Vagina (tissue), 2 donors: ENCODE results near the gene TUBGCP3. TPM values are rescaled to one million over a fixed set of nuclear protein-coding genes. Genes with fewer than 3 reads are reported as not detected.
A peak's percentile ranks its signal among the peaks of the same experiment; 100 is the strongest.

Experiments used
- DNase-seq, 2 donors: peaks; one replicate each; pipeline ENCODE4 v3.0.0-alpha.2; 2017; ENCODE audit errors: extremely low spot score in 2 of 2
- H3K27ac ChIP-seq: fragments of 200-600 bp; sonication (generic); one replicate; pipeline ENCODE4 v1.5.1; 2019
- H3K27me3 ChIP-seq: fragments of 200-600 bp; sonication (generic); one replicate; pipeline ENCODE4 v1.5.1; 2019
- H3K36me3 ChIP-seq, 2 donors: fragments of 200-600 bp; sonication (generic); one replicate each; pipeline ENCODE4 v1.5.1; 2017 to 2019
- H3K4me1 ChIP-seq: fragments of 200-600 bp; sonication (generic); one replicate; pipeline ENCODE4 v1.5.1; 2019
- H3K4me3 ChIP-seq, 2 donors: fragments of 200-600 bp; sonication (generic); 1 replicate in 1 of 2; 2 replicates in 1 of 2; pipeline ENCODE4 v1.5.1; 2016 to 2019
- H3K9me3 ChIP-seq: fragments of 200-600 bp; sonication (generic); one replicate; pipeline ENCODE4 v1.5.1; 2019
- POLR2A ChIP-seq, 2 donors: fragments of 450-650 bp; IDR thresholded peaks; one replicate each; pipeline ENCODE4 v1.6.1; 2017; ENCODE audit warnings: antibody characterized with exemption in 2 of 2, mild to moderate bottlenecking in 2 of 2, moderate library complexity in 2 of 2
- POLR2AphosphoS5 ChIP-seq, 2 donors: sonication (generic); formaldehyde crosslinking; IDR thresholded peaks; one replicate each; pipeline ENCODE4 v1.9.0; 2017; ENCODE audit warnings: antibody characterized with exemption in 2 of 2, mild to moderate bottlenecking in 2 of 2, low read depth in 1 of 2; ENCODE audit not compliant: insufficient read depth in 1 of 2
- intact Hi-C: fragments of 100-400 bp; cut with DNase I; formaldehyde crosslinking; loops from one replicate; pipeline ENCODE4 v1.15.1; 2023
- total RNA-seq: library from RNA; depleted of rRNA; stranded (reverse); fragments of >200 nt; gene quantifications from one replicate; pipeline ENCODE4 v1.2.3, GENCODE V29; 2016
- TF ChIP-seq, protein P1 (sequence below), 3 experiments: fragments of 450-650 bp in 2 of 3; fragments of 200-600 bp in 1 of 3; sonication (generic) in 1 of 3; IDR thresholded peaks; one replicate each; pipeline ENCODE4 v1.5.1; 2017 to 2019; ENCODE audit warnings: antibody characterized with exemption in 3 of 3, mild to moderate bottlenecking in 2 of 3, moderate library complexity in 2 of 3

The TUBGCP3 gene
- total RNA-seq, 1 donor from 2014 or later: 23.3 TPM

DNA sequence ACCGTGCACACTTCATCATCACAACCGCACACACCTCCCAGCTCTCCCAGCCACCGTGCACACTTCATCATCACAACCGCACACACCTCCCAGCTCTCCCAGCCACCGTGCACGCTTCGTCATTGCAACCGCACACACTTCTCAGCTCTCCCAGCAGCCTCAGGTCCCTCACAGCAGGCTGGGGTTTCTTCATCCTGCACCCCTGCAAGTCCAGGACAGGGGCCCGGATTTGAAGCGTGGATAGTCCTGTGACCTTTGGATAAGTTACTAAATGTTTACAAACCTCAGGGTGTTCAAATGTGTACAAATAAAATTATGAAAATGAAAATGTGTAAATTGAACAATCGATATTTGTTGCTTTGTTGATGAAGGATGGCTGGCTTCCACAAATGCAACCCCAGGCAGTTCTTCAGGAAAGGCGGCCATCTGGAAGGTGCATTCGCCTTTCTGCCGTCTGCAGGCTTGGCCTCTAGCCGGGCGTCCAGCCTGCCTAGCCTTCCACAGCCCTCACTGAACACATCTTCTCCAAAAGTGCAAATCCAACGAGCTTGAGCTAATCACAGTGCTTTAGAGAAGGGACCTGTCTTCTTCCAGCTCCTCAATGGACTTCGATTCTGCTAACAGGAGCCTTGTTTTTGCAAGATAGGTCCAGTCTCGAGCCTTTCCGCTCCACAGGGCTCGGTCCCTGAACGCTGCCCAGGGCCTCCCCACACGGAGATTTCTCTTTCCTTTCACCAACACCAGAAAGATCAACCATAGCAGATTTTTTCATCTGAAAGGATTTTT, 137.6 kb downstream of the TUBGCP3 start:
- TF ChIP-seq, protein P1, sequence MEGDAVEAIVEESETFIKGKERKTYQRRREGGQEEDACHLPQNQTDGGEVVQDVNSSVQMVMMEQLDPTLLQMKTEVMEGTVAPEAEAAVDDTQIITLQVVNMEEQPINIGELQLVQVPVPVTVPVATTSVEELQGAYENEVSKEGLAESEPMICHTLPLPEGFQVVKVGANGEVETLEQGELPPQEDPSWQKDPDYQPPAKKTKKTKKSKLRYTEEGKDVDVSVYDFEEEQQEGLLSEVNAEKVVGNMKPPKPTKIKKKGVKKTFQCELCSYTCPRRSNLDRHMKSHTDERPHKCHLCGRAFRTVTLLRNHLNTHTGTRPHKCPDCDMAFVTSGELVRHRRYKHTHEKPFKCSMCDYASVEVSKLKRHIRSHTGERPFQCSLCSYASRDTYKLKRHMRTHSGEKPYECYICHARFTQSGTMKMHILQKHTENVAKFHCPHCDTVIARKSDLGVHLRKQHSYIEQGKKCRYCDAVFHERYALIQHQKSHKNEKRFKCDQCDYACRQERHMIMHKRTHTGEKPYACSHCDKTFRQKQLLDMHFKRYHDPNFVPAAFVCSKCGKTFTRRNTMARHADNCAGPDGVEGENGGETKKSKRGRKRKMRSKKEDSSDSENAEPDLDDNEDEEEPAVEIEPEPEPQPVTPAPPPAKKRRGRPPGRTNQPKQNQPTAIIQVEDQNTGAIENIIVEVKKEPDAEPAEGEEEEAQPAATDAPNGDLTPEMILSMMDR (IDR thresholded peaks at IDR 0.05): no peak
- TF ChIP-seq POLR2A (IDR thresholded peaks at IDR 0.05) (no peak), POLR2AphosphoS5 (IDR thresholded peaks at IDR 0.05; ENCODE audit: insufficient read depth in 1 of 2, low read depth in 1 of 2) (no peak)
- H3K27me3 ChIP-seq: no peaks in the 10 kb centered on the region
- H3K4me1 ChIP-seq: no peaks in the 10 kb centered on the region
- intact Hi-C loops: no loop called here
- no peaks in the 10 kb centered on the region for H3K36me3 ChIP-seq
- no peak for DNase-seq
- H3K9me3 ChIP-seq: no peaks in the 10 kb centered on the region
- H3K4me3 ChIP-seq: no peak overlapping the region
- no peak overlapping the region for H3K27ac ChIP-seq

DNA sequence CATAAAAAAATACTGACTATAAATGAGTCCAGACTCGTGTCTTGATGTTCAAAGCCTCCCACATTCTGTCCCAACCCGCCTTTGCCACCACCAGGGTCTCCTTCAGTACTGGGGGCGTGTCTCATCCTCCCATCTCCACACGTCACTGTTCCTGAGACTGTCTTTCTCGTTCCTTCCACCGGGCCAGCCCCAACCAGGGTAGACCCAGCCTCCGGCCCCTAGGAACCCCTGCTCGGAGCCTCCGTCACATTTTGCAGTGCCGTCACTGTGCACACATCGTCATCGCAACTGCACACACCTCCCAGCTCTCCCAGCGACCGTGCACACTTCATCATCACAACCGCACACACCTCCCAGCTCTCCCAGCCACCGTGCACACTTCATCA, 138.4 kb downstream of the TUBGCP3 start:
- H3K9me3 ChIP-seq: no peaks in the 10 kb centered on the region
- H3K27me3 ChIP-seq: no peaks in the 10 kb centered on the region
- no peaks in the 10 kb centered on the region for H3K36me3 ChIP-seq
- no peak overlapping the region for H3K4me3 ChIP-seq
- intact Hi-C loops: no loop called here
- no peak overlapping the region for H3K27ac ChIP-seq
- H3K4me1 ChIP-seq: no peaks in the 10 kb centered on the region
- TF ChIP-seq, protein P1 (IDR thresholded peaks at IDR 0.05): no peak
- TF ChIP-seq POLR2AphosphoS5 (IDR thresholded peaks at IDR 0.05; ENCODE audit: insufficient read depth in 1 of 2, low read depth in 1 of 2) (no peak), POLR2A (IDR thresholded peaks at IDR 0.05) (no peak)
- DNase-seq: peak in 1 of 2 donors; percentile 55

DNA sequence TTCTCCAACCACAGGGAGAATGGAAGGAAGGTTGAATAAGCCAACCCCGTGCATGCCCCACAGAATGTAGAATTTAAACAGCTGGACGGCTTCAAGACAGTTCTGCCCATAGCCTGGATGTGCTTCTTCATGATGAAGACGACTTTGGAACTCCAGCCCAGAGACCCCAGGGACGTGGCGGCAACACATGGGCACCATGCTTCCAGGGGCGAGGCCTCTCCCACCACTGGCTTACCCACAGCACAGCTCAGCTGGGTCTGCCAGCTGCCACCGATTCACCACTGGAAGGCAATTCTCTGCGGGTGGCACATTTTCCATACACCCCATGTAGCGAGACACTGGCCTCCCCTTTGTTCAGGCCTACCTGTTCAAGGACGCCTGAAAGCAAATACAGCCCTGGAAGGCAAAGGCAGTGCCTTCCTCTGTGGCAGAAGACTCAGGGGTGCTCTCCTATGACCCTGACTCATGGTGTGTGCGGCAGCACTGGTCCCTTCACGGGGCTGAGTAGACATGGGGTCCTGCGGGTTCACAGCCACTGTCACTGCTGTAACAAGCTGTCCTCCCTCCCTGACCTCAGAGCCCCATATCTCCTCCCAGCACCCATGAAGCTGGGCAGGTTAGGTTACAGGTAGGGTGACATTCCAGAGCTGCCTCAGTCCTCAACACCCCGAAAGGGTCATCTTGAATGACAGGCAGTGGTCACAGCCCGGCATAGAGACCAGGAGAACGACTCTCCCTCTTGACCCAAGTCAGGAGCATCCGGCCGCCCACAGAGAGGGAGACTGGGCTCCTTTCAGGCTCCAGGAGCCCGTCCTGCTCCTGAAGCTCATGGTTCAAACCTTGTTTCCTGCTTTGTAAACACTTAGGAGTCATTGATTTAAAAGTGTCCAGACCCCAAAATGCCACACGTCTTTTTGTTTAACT, 139.1 kb downstream of the TUBGCP3 start:
- Histone ChIP-seq H3K36me3 (no peaks in the 10 kb centered on the region), H3K27ac (no peak overlapping the region), H3K4me1 (no peaks in the 10 kb centered on the region), H3K9me3 (no peaks in the 10 kb centered on the region), H3K27me3 (no peaks in the 10 kb centered on the region), H3K4me3 (no peak overlapping the region)
- TF ChIP-seq POLR2A (IDR thresholded peaks at IDR 0.05) (no peak), POLR2AphosphoS5 (IDR thresholded peaks at IDR 0.05; ENCODE audit: insufficient read depth in 1 of 2, low read depth in 1 of 2) (no peak)
- TF ChIP-seq, protein P1 (IDR thresholded peaks at IDR 0.05): no peak
- DNase-seq: peak; percentile 67 to 83
- intact Hi-C loops: no loop called here

DNA sequence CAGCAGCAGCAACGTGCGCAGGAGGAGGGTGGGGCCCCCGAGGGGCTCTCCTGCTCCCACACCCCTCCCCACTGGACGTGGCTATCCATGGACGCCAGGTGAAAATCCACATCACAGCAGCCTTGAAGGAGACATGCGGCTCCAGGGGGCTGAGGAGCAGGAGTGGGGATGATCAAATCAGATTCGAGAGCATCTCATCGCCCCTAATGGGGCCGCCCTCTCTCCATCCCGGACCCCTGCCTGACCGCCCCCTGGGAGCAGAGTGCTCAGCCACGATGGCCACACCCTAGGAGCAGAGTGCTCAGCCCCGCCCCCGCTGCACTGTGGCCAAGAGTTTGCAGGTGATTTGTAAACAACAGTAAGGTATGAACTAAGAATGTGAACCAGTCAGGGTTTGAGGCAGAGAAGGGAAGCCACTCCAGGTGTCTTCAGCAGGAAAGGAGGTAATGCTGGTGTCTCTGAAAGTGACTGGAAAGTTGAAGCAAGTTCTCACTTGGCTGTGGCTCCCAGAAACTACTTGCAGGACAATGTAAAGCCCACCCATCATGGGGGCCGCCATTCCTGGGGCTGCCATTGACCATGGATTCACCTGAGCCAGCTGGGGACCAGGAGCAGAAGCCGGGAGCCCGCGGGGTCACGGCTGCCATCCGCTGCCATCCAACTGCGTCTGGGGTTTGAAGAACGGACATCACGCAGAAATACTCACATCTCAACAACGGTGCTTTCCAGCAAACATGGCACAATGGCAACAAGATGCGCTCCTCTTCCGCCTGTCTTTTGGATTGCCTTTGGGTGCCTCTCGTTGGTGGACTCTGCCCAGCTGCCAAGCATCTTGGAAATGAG, 140.0 kb downstream of the TUBGCP3 start:
- H3K36me3 ChIP-seq: no peaks in the 10 kb centered on the region
- intact Hi-C loops: no loop called here
- H3K9me3 ChIP-seq: no peaks in the 10 kb centered on the region
- H3K27me3 ChIP-seq: no peaks in the 10 kb centered on the region
- peak; percentile 72 to 77 for DNase-seq
- no peak overlapping the region for H3K27ac ChIP-seq
- H3K4me3 ChIP-seq: no peak overlapping the region
- TF ChIP-seq, protein P1 (IDR thresholded peaks at IDR 0.05): no peak
- no peak for TF ChIP-seq POLR2A (IDR thresholded peaks at IDR 0.05)
- TF ChIP-seq POLR2AphosphoS5 (IDR thresholded peaks at IDR 0.05; ENCODE audit: insufficient read depth in 1 of 2, low read depth in 1 of 2): no peak
- H3K4me1 ChIP-seq: peaks cover 4% of the 10 kb centered on the region
